Measurements from ENCODE around the gene KCTD11.

DNA sequence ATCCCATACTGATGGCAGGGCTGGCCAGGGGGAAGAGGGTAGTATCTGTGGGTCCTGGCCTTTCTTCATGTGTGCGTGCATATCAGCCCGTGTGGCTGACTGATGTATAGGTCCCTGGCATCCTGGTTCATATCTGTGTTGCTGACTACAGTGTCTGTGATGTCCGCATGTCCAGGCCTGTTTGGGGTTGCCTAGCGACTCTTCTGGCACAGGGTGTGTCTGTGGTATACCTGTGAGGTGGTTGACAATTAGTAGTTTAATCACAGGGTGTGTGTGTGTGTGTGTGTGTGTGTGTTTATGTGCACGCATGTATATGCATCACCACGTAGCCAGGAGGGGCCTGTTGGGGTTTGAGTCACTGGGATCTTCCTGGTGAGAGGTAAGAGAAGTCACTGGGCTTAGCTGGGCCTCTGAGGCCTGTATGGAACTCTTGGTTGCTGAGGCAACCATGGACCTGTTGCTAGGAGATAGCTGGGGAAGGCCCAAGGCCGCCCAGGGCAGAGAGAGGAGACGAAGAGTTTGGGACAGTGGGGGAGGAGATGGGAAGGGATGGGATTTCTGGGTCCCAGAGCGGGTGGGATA, 2.4 kb downstream of the KCTD11 start:
- TF ChIP-seq EZH2phosphoT487 (IDR thresholded peaks at IDR 0.05; ENCODE audit: borderline replicate concordance, low read depth, low read length), result no peak
- TF ChIP-seq, protein P1, sequence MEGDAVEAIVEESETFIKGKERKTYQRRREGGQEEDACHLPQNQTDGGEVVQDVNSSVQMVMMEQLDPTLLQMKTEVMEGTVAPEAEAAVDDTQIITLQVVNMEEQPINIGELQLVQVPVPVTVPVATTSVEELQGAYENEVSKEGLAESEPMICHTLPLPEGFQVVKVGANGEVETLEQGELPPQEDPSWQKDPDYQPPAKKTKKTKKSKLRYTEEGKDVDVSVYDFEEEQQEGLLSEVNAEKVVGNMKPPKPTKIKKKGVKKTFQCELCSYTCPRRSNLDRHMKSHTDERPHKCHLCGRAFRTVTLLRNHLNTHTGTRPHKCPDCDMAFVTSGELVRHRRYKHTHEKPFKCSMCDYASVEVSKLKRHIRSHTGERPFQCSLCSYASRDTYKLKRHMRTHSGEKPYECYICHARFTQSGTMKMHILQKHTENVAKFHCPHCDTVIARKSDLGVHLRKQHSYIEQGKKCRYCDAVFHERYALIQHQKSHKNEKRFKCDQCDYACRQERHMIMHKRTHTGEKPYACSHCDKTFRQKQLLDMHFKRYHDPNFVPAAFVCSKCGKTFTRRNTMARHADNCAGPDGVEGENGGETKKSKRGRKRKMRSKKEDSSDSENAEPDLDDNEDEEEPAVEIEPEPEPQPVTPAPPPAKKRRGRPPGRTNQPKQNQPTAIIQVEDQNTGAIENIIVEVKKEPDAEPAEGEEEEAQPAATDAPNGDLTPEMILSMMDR (conservative IDR thresholded peaks at IDR 0.05; ENCODE audit: low read length), result no peak
